GM18519 (cell line): Measurements from ENCODE around the gene C12orf75.
"Not testable (repeated sequence)": the region's sequence is repeated elsewhere in the genome, so short reads cannot be mapped to it uniquely, and the experiment has no call there.

Experiments
- ATAC-seq: cut with Tn5 transposase; IDR thresholded peaks from one replicate; pipeline ENCODE4 v1.9.1; 2021; ENCODE audit warnings: mild to moderate bottlenecking, moderate library complexity; ENCODE audit not compliant: unreplicated experiment, low FRiP score

C12orf75 gene

DNA sequence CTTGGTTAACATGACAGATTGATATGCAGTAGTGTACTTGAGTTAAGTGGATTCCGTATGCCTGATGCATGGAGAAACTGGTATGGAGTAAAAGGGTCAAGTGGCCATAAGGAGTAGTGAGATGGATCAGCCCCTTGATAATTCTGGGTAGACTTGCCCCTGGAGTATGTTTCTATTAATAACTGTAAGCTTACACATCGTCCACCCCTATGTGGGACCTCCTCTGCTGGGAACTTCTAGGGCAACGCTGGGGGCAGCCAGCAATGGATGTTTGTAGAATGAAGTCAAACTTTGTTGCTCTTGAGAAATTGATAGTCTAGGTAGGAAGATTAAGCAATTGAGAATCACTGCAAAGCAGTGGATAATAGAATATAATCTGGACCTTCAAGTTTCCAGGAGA lies 3.5 kb downstream of the C12orf75 start:
- ATAC-seq: no peak

GRCh38 chr12:105334582-105334981 lies 4.1 kb downstream of the C12orf75 start:
- ATAC-seq: no peak

DNA sequence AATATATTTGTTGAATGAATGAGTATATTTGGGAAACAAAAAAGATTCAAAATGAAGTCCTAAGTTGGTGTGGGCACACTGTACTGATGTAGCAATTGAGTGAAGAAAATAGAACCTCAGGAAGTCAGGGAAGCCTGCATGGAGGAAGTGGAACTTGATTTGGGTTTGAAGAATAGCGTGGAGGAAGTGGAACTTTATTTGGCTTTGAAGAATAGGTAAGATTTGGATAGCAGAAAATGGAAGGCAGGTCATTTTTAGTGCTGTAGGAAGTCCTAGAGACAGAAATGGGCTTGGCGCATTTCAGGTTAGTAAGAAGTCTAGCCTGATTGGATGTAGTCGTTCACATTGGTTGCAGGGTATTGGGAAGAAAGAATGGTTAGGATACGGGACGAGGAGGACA lies 5.4 kb downstream of the C12orf75 start:
- no peak for ATAC-seq

DNA sequence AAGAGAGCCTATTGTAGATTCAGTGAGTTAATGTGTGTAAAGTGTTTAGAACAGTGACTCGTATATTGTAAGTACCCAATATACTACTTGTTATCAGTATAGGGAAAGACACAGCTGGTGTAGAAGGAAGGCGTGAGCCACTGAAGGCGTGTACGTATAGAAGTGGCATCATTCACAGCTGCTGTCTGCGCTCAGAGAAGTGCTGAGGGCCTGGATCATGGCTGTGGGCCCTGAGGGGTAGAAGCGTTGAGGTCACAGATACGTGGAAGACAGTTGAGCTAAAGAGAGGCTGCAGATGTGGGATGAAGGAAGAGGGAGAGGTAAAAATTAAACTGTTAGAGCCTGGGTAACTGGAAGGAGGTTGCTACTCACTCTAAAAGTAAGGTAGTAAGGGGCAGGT lies 5.9 kb downstream of the C12orf75 start:
- ATAC-seq: no peak

GRCh38 chr12:105337391-105337790 lies 6.9 kb downstream of the C12orf75 start:
- no peak for ATAC-seq

DNA sequence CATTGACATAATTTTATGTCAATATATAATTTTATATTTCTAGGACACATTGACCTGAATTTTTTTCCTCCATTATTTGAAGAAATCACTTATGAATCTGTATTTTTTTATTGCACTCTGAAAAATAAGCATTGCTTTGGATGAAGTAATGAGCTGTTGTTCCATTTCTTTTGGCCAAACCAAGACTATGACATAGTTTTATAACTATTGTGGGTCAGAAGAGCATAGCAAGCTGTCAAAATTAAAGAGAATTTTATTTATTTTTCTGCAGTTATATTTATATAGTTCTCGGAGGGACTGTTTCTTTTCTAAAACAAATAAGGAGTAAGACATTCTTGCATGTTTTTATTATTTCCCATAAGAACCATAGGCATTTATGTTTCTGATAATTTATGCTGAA lies 8.5 kb downstream of the C12orf75 start:
- ATAC-seq: no peak

DNA sequence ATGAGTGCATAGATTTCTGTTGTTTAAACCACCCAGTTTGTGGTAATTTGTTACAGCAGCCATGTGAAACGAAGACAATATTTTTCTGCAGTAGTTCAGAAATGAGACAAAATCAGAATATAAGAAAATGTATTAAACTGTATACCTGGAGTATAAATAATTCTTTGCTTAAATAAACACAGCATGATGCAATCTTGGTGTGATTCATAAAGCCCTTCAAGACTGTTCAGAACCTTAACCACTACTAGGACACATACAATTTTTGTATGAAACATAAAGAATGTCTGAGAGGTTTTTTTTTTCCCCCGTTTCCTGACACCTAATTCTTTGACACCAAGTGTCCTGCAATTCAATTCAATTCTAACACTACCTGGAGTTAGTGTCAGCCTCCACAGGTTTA lies 10.5 kb downstream of the C12orf75 start:
- no peak for ATAC-seq

DNA sequence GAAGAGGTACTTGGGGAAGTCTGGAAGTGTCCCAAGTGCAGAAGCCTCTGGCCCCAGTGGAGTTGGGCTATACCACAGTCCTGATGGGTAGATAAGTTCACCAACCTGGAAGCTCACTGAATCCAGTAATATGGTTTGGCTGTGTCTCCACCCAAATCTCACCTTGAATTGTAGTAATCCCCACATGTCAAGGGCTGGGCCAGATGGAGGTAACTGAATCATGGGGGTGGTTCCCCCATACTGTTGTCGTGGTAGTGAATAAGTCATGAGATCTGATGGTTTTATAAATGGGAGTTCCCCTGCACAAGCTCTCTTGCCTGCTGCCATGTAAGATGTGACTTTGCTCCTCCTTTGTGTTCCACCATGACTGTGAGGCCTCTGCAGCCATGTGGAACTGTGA lies 11.1 kb downstream of the C12orf75 start:
- ATAC-seq: not testable (repeated sequence)

GRCh38 chr12:105342464-105342863 lies 12.0 kb downstream of the C12orf75 start:
- no peak for ATAC-seq

DNA sequence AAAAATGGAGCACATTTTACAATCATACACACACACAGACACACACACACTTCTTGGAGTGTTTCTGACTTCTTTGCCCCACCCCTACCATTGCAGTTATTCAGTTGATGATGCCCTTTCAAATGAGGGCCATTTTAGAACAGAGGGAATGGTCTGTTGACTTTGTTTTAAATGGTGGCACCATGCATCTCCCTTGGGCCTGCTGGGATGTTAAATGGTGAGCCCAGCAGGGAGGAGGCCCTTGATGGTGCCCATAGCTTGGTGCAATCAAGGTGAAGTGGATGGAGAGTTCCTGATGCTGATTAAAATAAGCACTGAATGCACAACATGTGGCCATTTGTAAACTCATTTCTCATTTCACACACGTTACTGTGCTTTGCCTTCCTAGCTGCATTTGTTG lies 13.3 kb downstream of the C12orf75 start:
- no peak for ATAC-seq

DNA sequence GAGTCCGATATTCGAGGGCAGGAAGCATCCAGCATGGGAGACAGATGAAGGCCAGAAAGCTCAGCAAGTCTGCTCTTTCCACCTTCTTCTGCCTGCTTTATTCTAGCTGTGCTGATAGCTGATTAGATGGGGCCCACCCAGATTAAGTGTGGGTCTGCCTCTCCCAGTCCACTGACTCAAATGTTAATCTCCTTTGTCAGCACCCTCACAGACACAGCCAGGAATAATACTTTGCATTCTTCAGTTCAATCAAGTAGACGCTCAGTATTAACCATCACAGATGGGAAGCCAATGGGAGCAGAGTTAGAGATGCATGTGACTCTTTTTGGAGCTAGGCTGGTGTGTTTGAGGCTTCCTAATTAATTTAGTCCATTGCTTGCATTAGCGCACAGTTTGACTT lies 17.0 kb downstream of the C12orf75 start:
- no peak for ATAC-seq

DNA sequence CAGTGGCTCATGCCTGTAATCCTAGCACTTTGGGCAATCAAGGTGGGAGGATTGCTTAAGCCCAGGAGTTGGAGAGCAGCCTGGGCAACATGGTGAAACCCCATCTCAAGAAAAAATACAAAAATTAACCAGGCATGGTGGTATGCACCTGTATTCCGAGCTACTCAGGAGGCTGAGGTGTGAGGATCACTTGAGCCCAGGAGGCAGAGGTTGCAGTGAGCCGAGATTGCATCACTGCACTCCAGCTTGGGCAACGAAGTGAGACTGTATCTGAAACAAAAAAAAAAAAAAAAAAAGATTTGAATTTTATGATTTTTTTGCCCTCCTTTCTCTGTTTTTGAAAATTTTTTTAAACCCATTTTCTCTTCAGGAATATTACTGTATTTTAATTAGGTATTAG lies 17.7 kb downstream of the C12orf75 start:
- no peak for ATAC-seq

- ATAC-seq: no peak
Observed at GRCh38 chr12:105348561-105348960, 18.1 kb downstream of the C12orf75 start.

DNA sequence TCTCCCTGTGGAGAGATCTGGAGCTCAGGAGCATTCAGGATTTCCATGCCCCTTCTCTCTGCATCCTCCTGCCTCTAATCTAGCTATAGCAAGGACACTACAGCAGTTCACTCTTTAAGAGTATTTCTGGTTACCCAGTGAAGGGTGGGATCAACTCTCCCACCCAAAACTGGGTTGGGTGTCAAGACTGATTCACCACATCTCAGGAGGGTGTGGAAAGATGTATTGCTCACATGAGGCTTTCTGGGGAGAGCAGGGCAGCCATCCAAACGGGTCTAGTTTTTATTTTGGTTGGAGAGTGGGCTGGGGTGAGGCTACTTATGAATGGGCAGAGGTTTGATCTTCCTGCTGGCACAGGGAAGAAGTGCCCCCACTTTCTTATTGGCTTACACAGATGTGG lies 18.6 kb downstream of the C12orf75 start:
- no peak for ATAC-seq

- no peak for ATAC-seq
Observed at GRCh38 chr12:105351523-105351922, 21.0 kb downstream of the C12orf75 start.

DNA sequence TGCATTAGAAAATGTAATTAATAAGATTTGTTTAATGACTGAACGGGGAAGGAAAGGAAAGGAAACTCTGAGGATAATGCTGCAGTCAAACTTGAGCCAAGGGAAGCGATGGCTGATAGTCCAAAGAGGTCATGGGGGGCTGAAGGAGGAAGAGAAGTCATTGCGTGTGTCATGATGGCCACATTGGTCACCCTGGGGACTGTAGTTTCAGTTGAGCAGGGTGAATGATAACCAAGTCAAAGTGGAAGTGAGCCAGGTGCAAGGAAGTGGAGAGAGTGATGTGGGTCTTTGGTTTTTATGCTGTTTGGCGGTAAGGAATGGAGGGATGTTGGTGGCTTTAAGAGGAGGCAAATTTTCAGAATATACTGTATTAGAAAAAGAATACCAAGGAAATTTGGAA lies 21.6 kb downstream of the C12orf75 start:
- peak; percentile 66 for ATAC-seq

DNA sequence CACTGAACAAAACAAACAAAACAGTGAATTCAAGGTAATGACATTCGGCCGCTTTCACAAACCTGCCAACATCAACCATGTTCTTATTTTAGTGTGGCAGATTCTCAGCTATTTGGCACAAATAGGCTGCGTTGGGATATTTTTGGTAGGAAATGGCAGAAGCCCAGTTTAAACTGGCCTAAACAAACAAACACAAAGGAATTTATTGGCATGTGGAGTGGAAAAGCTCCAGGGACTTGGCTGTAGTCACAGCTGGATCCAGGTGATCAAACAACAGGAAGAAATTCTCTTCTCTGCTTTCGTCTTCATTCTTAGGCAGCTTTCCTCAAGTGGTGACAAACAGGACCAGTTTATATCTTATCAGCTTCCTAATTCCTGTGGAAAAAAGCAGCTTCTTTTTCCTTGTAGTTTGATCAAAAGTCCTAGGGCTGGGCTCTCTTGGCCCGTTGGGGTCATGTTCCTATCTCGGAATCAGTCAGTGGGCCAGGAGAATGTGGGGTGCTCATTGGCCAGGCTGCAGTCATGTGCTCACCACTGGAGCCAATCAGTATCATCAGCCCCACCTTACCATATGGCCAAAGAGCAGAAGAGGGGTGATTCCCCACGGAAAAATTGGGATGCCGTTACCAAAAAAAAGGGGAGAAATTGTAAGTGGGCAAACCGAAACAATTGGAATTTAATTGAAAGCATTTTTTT lies 22.6 kb downstream of the C12orf75 start:
- no peak for ATAC-seq

GRCh38 chr12:105355752-105356151 lies 25.3 kb downstream of the C12orf75 start:
- no peak for ATAC-seq

- peak; percentile 76 for ATAC-seq
Observed at GRCh38 chr12:105357162-105357691, 26.7 kb downstream of the C12orf75 start.

DNA sequence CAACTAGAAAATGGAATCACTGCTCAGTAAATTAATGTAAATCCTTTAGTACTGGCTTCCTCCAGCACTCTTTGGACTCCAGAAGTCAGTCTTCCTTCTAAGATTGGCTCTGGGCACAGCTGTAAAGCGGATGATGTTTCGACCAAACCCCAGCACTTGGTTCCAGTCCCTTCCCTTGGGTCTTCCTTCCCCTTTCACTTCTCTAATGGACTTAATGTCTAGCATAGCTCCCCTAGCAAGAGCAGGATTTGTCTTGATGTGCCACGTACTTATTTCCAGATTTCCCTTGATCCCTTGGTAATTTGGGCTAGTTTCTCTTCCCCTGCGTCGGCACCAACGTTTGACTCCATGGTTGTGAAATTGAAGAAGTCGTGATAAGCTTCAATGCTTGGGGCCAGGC lies 28.3 kb downstream of the C12orf75 start:
- ATAC-seq: no peak

- ATAC-seq: no peak
Observed at GRCh38 chr12:105359856-105360255, 29.4 kb downstream of the C12orf75 start.

GRCh38 chr12:105363890-105364289 lies 33.4 kb downstream of the C12orf75 start:
- ATAC-seq: no peak

DNA sequence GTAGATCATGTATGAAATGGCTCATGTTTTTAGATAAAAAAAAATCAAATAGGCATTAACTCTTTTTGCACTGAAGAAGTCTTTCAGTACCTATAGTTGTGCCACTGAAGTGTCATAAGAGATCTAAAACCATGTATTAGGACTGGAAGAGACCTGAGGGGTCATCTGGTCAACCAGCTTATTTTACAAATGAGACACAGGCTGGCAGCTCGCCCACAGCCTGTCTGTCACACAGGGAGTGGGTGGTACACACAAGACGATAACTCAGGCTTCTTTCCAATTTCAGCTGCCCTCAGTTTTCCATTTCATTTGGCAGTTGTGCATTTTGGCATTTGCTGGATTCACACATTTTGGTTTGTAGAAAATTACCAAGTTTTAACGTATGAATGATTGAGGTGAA lies 34.7 kb downstream of the C12orf75 start:
- ATAC-seq: no peak
